Activated CD4-positive, alpha-beta T cell treated with anti-CD3 and anti-CD28 coated beads, Interleukin-2, amount 10 ng/mL, durations not matched to agents 7 days and 5 days (primary cell): ENCODE results near the gene GOLT1A. TPM values are rescaled to one million over a fixed set of nuclear protein-coding genes. Genes with fewer than 3 reads are reported as not detected.

Experiments used
- CTCF ChIA-PET: fragments of 350-600 bp; sonication (Branson Sonifier 250); formaldehyde crosslinking; loops from one replicate; lab custom pipeline; 2021; ENCODE audit warnings: antibody characterized with exemption; lab: Charles Lee
- POLR2A ChIA-PET: fragments of 350-600 bp; sonication (Branson Sonifier 250); formaldehyde crosslinking; loops from one replicate; lab custom pipeline; 2021; ENCODE audit warnings: antibody characterized with exemption; lab: Charles Lee
- DNase-seq: peaks from one replicate; pipeline ENCODE4 v3.0.0-alpha.2; 2020
- H3K27ac Mint-ChIP-seq: one replicate; pipeline ENCODE4 v1.8.0; 2021; ENCODE audit warnings: mild to moderate bottlenecking, moderate library complexity, mixed read lengths
- H3K27me3 Mint-ChIP-seq: one replicate; pipeline ENCODE4 v1.8.0; 2021; ENCODE audit warnings: mixed read lengths
- H3K36me3 Mint-ChIP-seq: one replicate; pipeline ENCODE4 v1.8.0; 2021; ENCODE audit warnings: low read depth, mixed read lengths
- H3K4me1 Mint-ChIP-seq: one replicate; pipeline ENCODE4 v1.8.0; 2021; ENCODE audit warnings: mixed read lengths
- H3K4me3 Mint-ChIP-seq: one replicate; pipeline ENCODE4 v1.8.0; 2021; ENCODE audit warnings: mild to moderate bottlenecking, moderate library complexity, mixed read lengths
- H3K9me3 Mint-ChIP-seq: one replicate; pipeline ENCODE4 v1.8.0; 2021; ENCODE audit warnings: mixed read lengths
- total RNA-seq, 2 experiments: library from RNA; stranded (reverse); gene quantifications; one replicate each; pipeline ENCODE4 v1.2.3, GENCODE V29; 2021

Gene GOLT1A
- total RNA-seq, 2 experiments from 2014 or later, result not detected

DNA sequence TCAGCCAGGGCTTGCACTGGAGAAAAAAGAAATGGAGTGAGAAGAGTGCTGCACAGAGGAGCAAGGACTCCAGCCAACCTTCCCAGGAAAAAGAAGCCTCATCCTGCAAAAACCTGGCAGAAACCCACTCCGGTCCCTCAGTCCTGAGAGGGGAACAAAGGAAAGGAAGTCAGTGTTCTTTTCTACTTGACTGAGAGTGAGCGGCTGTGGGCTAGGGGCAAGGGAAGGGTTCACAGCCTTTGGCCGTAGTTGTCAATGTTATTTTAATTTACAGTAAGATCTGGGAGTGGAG lies 8.9 kb upstream of the GOLT1A start:
- no peak for DNase-seq
- CTCF ChIA-PET, result interaction anchor here (0.9 kb wide), 1 partner anchor 8 kb away, joined by 3 read pairs; the partner anchor contains the start of gene GOLT1A
- no peak overlapping the region for H3K27ac Mint-ChIP-seq
- H3K4me3 Mint-ChIP-seq, result no peak overlapping the region
- H3K27me3 Mint-ChIP-seq, result no peaks in the 10 kb centered on the region
- no peaks in the 10 kb centered on the region for H3K36me3 Mint-ChIP-seq
- no peaks in the 10 kb centered on the region for H3K9me3 Mint-ChIP-seq
- H3K4me1 Mint-ChIP-seq, result peaks cover 6% of the 10 kb centered on the region
- POLR2A ChIA-PET, result no interaction called here

GRCh38 chr1:204222006-204222763 lies 8.4 kb upstream of the GOLT1A start:
- no peak overlapping the region for H3K4me3 Mint-ChIP-seq
- CTCF ChIA-PET, result no interaction called here
- no peaks in the 10 kb centered on the region for H3K27me3 Mint-ChIP-seq
- H3K4me1 Mint-ChIP-seq, result peaks cover 6% of the 10 kb centered on the region
- DNase-seq, result no peak
- H3K27ac Mint-ChIP-seq, result peak overlapping the region; percentile 11
- no peaks in the 10 kb centered on the region for H3K9me3 Mint-ChIP-seq
- H3K36me3 Mint-ChIP-seq, result no peaks in the 10 kb centered on the region
- POLR2A ChIA-PET, result no interaction called here

DNA sequence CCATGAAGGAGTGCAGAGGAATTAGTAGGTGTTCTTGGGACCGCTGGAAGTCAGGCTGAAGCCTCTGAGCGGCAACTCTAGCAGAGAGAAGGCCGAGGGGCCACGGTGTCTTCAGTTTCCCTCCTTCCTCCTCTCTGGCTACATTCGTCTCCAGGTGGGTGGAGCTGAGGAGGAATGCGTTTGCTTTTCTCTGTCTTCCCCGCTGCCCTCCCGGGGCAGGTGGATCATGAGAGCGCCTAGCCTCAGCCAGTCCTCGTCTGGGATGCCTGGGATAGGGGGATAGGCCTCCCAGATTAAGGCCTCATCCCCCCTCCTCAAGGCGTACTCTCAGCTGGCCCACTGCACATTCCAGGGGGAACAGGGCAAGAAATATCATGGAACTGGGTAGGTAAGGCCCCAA lies 7.5 kb upstream of the GOLT1A start:
- H3K36me3 Mint-ChIP-seq, result no peaks in the 10 kb centered on the region
- H3K9me3 Mint-ChIP-seq, result no peaks in the 10 kb centered on the region
- no peak overlapping the region for H3K4me3 Mint-ChIP-seq
- CTCF ChIA-PET, result no interaction called here
- no peak overlapping the region for H3K27ac Mint-ChIP-seq
- no peaks in the 10 kb centered on the region for H3K27me3 Mint-ChIP-seq
- DNase-seq, result no peak
- POLR2A ChIA-PET, result no interaction called here
- H3K4me1 Mint-ChIP-seq, result peaks cover 6% of the 10 kb centered on the region

DNA sequence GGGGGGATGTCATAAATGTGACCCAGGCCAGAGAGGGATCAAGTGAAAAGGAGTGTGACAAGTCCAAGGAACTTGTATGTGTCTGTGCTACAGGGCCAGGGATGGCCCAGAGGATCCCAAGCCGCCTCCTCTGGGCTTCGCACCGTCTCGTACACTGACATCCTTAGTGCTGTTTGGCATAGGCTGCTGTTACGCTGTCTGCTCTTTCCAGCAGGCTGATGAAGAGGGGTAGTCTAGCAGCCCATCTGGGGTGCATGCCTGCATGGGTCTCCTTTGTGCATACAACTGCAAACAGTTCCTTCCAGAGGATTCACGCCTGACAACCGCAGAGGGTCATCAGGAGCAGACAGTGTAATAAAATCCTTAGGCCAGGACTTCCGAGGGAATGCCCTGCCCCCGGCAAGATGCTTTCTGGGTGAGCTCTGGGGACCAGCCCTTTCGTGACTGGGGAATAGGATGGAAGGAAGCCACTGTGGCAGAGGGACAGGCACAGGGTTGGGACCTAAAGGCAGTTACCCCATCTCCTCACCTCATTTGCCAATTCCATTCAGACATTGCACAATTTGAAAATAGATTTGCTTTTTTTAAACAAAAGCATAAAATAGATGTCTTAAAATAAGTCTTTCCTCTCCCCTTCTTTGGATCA lies 6.3 kb upstream of the GOLT1A start:
- Mint-ChIP-seq H3K36me3 (no peaks in the 10 kb centered on the region), H3K27ac (no peak overlapping the region), H3K27me3 (peaks cover 2% of the 10 kb centered on the region), H3K4me3 (no peak overlapping the region), H3K4me1 (peaks cover 6% of the 10 kb centered on the region), H3K9me3 (no peaks in the 10 kb centered on the region)
- POLR2A ChIA-PET, result no interaction called here
- DNase-seq, result no peak
- CTCF ChIA-PET, result no interaction called here

DNA sequence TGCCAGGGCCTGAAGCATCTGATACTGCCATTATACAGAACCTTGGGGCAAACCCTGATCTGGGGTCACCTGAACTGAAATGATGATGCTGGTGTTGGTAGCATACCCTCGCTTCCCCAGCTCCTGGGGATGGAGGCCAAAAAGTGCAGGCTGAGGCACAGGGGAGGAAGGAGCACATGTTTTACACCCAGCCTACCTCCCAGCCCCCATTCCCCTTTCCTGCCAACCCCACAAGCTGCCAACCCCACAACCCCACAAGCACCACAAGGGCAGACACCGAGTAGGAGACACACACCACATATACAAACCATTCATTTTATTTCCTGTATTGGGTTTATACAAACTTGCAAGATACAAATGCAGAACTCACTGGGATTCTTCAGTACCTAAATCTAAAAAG lies 4.8 kb upstream of the GOLT1A start:
- Mint-ChIP-seq H3K4me1 (peaks cover 12% of the 10 kb centered on the region), H3K9me3 (no peaks in the 10 kb centered on the region), H3K36me3 (no peaks in the 10 kb centered on the region), H3K27me3 (peaks cover 5% of the 10 kb centered on the region), H3K27ac (no peak overlapping the region), H3K4me3 (no peak overlapping the region)
- ChIA-PET CTCF (no interaction called here), POLR2A (no interaction called here)
- no peak for DNase-seq

GRCh38 chr1:204217648-204218000 lies 3.8 kb upstream of the GOLT1A start:
- no peak overlapping the region for H3K4me3 Mint-ChIP-seq
- H3K36me3 Mint-ChIP-seq, result no peaks in the 10 kb centered on the region
- no peaks in the 10 kb centered on the region for H3K9me3 Mint-ChIP-seq
- H3K27me3 Mint-ChIP-seq, result peaks cover 5% of the 10 kb centered on the region
- CTCF ChIA-PET, result no interaction called here
- no peak for DNase-seq
- POLR2A ChIA-PET, result no interaction called here
- no peak overlapping the region for H3K27ac Mint-ChIP-seq
- H3K4me1 Mint-ChIP-seq, result peaks cover 12% of the 10 kb centered on the region

- ChIA-PET POLR2A (no interaction called here), CTCF (interaction anchor here (0.6 to 1.0 kb wide), 2 partner anchors 88 to 182 kb away, joined by 3 read pairs; no protein-coding TSS in a partner anchor)
- H3K27ac Mint-ChIP-seq, result no peak overlapping the region
- H3K9me3 Mint-ChIP-seq, result no peaks in the 10 kb centered on the region
- peaks cover 5% of the 10 kb centered on the region for H3K27me3 Mint-ChIP-seq
- H3K4me1 Mint-ChIP-seq, result peaks cover 12% of the 10 kb centered on the region
- H3K4me3 Mint-ChIP-seq, result no peak overlapping the region
- no peak for DNase-seq
- no peaks in the 10 kb centered on the region for H3K36me3 Mint-ChIP-seq
These were observed 3.3 kb upstream of the GOLT1A start for GRCh38 chr1:204216880-204217647.

DNA sequence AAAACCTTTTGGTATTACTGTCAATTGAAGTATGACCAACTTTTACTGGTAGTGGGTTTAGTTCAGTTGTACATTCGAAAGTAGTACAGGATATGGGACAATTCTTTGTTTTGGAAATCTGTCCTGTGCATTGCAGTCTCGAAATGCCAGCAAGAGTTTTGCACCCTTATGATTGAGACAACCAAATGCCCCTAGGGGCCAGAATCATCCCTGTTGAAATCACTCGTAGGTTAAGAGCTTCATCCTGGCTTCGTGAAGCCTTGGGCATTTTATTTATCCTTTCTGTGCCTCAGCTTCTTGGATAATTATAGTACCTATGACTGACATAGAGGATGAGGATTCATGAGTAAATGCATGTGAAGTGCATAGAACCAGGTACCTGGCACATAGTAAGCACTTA lies 2.4 kb upstream of the GOLT1A start:
- Mint-ChIP-seq H3K4me1 (peaks cover 12% of the 10 kb centered on the region), H3K4me3 (no peak overlapping the region)
- POLR2A ChIA-PET, result no interaction called here

DNA sequence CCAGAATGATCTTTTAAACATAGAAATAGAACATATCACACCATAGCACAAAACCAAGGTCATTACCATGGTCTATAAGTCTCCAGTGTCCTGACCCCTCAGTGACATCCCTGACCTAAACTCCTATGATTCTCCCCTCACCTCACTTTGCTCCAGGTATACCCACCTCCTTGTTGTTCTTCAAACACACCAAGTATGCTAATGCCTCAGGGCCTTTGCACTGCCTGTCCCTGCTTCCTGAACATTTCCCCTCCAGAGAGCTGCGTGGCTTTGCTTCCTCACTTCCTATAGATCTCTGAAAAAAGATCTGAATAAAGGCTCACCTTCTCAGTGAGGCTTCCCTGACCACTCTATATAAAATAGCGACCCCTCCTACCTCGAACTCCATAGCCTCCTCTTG lies 1.1 kb downstream of the GOLT1A start:
- no peak overlapping the region for H3K27ac Mint-ChIP-seq
- no peaks in the 10 kb centered on the region for H3K9me3 Mint-ChIP-seq
- no peaks in the 10 kb centered on the region for H3K36me3 Mint-ChIP-seq
- CTCF ChIA-PET, result no interaction called here
- H3K27me3 Mint-ChIP-seq, result peaks cover 8% of the 10 kb centered on the region
- peaks cover 7% of the 10 kb centered on the region for H3K4me1 Mint-ChIP-seq
- no peak for DNase-seq
- no peak overlapping the region for H3K4me3 Mint-ChIP-seq
- POLR2A ChIA-PET, result no interaction called here

More for the DNA sequence above, 2.4 kb upstream of the GOLT1A start:
- no peak overlapping the region for H3K27ac Mint-ChIP-seq
- H3K36me3 Mint-ChIP-seq, result no peaks in the 10 kb centered on the region
- CTCF ChIA-PET, result interaction anchor here (0.7 to 1.0 kb wide), 2 partner anchors 87 to 183 kb away, joined by 3 read pairs; no protein-coding TSS in a partner anchor
- H3K27me3 Mint-ChIP-seq, result peaks cover 5% of the 10 kb centered on the region
- H3K9me3 Mint-ChIP-seq, result no peaks in the 10 kb centered on the region
- DNase-seq, result no peak

DNA sequence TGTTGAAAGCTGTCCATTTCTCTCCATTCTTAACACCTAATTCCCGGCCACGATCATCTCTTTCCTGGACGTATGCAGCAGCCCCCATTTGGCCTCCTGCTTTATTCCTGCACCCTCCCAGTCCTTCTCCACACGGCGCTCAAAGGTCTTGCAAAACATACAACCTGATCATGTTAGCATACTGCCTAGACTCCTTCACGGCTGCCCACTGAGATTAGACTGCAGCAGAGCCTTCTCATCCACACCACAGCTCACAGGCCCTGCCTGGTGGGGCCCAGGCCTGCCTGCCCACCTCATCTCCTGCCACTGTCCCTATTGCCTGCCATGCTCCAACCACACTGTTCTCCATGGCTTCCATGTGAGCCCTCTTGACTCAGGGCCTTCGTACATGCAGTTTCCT lies 2.7 kb downstream of the GOLT1A start:
- ChIA-PET POLR2A (no interaction called here), CTCF (no interaction called here)
- Mint-ChIP-seq H3K36me3 (no peaks in the 10 kb centered on the region), H3K4me3 (no peak overlapping the region), H3K9me3 (no peaks in the 10 kb centered on the region), H3K27me3 (peaks cover 16% of the 10 kb centered on the region), H3K4me1 (peaks cover 7% of the 10 kb centered on the region), H3K27ac (no peak overlapping the region)
- no peak for DNase-seq

DNA sequence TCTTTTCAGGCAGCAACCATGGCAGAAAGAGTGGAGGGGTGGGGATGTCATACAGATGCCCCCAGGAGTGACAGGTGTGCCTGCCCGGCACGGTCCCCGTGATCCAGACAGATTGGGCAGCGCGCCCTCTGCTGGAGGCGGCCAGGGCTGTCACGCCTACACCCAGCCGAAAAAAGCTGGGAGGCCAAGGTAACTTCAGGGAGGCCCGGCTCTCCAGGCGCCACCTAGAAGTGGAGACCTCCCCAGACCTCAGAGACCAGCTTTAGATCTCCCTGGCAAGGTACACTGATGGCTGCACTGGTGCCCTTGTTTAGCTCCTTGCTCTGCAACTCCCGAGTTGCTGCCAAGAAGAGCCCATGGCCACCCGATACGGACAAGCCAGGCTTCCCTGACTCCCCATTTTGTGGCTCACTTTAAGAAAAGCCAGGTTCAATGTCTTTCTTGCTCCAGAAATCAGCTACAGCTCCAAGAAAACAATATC lies 6.6 kb downstream of the GOLT1A start:
- Mint-ChIP-seq H3K9me3 (no peaks in the 10 kb centered on the region), H3K4me1 (no peaks in the 10 kb centered on the region), H3K27me3 (peaks cover 30% of the 10 kb centered on the region), H3K36me3 (no peaks in the 10 kb centered on the region), H3K4me3 (no peak overlapping the region), H3K27ac (no peak overlapping the region)
- POLR2A ChIA-PET, result no interaction called here
- CTCF ChIA-PET, result interaction anchor here (0.6 to 2.4 kb wide), 8 partner anchors 9 to 152 kb away, joined by 3 to 10 read pairs (median 4); partner anchors contain the start of gene PLEKHA6
- peak; percentile 75 for DNase-seq

DNA sequence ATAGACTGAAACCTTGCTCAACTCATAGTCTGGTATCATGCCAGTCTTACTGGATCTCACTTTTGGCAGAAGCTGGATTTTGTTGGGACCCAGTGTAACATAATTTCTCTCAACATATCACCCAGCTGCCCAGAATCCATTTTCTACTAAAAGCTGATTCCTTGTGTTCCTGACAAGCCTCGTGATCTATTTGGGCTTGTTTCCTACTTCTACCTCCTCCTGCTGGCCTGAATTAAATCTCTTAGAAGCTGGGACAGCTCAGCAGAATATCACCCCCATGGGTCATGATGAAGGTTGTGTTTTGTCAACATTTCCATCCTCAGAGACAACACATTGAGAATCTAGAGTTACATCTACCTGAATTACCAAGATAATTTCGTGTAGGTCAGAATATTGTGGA lies 7.7 kb downstream of the GOLT1A start:
- DNase-seq, result no peak
- ChIA-PET CTCF (interaction anchor here (0.6 to 2.4 kb wide), 6 partner anchors 8 to 337 kb away, joined by 3 to 10 read pairs (median 4); partner anchors contain the start of gene GOLT1A), POLR2A (no interaction called here)
- no peaks in the 10 kb centered on the region for H3K36me3 Mint-ChIP-seq
- no peaks in the 10 kb centered on the region for H3K9me3 Mint-ChIP-seq
- H3K4me1 Mint-ChIP-seq, result no peaks in the 10 kb centered on the region
- peaks cover 30% of the 10 kb centered on the region for H3K27me3 Mint-ChIP-seq
- no peak overlapping the region for H3K27ac Mint-ChIP-seq
- no peak overlapping the region for H3K4me3 Mint-ChIP-seq

- H3K4me1 Mint-ChIP-seq, result no peaks in the 10 kb centered on the region
- no peaks in the 10 kb centered on the region for H3K36me3 Mint-ChIP-seq
- ChIA-PET POLR2A (no interaction called here), CTCF (interaction anchor here (1.0 to 2.4 kb wide), 4 partner anchors 9 to 43 kb away, joined by 3 to 10 read pairs (median 4); partner anchors contain the start of gene GOLT1A)
- H3K4me3 Mint-ChIP-seq, result no peak overlapping the region
- no peak overlapping the region for H3K27ac Mint-ChIP-seq
- peaks cover 30% of the 10 kb centered on the region for H3K27me3 Mint-ChIP-seq
- no peak for DNase-seq
- H3K9me3 Mint-ChIP-seq, result no peaks in the 10 kb centered on the region
These were observed 8.3 kb downstream of the GOLT1A start for GRCh38 chr1:204205486-204205885.
